GM19455 (cell line): Measurements from ENCODE around the gene PITX3.

ENCODE experiments used
- ATAC-seq: cut with Tn5 transposase; IDR thresholded peaks from one replicate; pipeline ENCODE4 v1.9.1; 2021; ENCODE audit not compliant: unreplicated experiment

Gene PITX3

DNA sequence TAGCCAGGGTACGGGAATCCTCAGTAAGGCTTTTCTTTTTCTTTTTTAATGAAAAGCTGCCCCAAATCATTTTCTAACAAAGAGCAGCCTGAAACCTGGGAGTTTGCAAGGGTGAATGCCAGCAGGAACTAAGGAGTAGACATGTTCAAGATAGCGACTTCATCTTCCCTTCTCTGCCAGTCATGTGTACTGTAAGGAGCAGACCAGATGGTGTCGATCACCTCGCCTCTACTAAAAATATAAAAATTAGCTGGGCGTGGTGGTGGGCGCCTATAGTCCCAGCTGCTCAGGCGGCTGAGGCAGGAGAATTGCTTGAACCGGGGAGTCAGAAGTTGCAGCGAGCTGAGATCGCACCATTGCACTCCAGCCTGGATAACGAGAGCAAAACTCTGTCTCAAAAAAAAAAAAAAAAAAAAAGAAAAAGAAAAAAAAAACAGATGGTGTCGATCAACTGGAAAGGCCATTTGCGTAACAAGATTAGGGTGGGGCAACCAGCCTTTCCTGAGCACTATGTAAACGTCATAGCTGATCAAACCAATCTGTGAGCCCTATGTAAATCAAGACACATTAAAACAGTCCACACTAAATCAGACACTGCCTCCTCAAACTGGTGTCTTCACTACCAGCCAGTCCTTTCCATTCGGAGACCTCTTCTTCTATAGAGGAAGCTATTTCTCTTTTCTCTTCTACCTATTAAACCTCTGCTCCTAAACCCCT, 55.3 kb downstream of the PITX3 start:
- no peak for ATAC-seq

- no peak for ATAC-seq
These were observed 56.0 kb downstream of the PITX3 start for GRCh38 chr10:102185272-102185671.

DNA sequence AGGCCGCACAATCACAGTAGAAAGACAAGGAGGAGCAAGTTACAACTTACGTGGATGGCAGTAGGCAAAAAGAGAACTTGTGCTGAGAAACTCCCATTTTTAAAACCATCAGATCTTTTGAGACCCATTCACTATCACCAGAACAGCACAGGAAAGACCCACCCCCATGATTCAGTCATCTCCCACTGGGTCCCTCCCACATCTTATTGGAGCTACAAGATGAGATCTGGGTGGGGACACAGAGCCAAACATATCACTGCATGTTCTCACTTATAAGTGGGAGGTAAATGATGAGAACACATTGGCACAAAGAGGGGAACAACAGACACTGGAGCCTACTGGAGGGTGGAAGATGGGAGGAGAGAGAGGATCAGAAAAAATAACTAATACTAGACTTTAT, 56.7 kb downstream of the PITX3 start:
- ATAC-seq: no peak
